HEK293 (cell line): ENCODE measurements around the gene ZNF524.

ENCODE experiments used
- YY1 ChIP-seq: fragments of 450-650 bp; formaldehyde crosslinking; IDR thresholded peaks from 2 replicates; pipeline ENCODE4 v1.5.1; 2018; ENCODE audit warnings: missing biosample characterization, missing genetic modification characterization
- ZBTB26 ChIP-seq: fragments of 450-650 bp; formaldehyde crosslinking; optimal IDR thresholded peaks from 2 replicates; pipeline ENCODE3; 2016; ENCODE audit warnings: missing biosample characterization, mild to moderate bottlenecking, missing genetic modification characterization
- ZNF610 ChIP-seq: fragments of 450-650 bp; formaldehyde crosslinking; IDR thresholded peaks from 2 replicates; pipeline ENCODE4 v1.5.1; 2016; ENCODE audit warnings: missing biosample characterization, missing genetic modification characterization, borderline replicate concordance

- TF ChIP-seq ZNF610 (tag by site-specific recombination) (no peak), ZBTB26 (no peak), YY1 (tag by site-specific recombination) (no peak)
Measured at GRCh38 chr19:55590617-55591016, 9.5 kb upstream of the ZNF524 start.
